Suppressor macrophage treated with lipopolysaccharide for 1 hour (primary cell): Measurements from ENCODE around the gene PLCB1.

Experiments
- DNase-seq, 3 donors: peaks; one replicate each; pipeline ENCODE4 v3.0.0-alpha.2; 2020 to 2022

The PLCB1 gene

GRCh38 chr20:8515810-8516435 lies 383.9 kb downstream of the PLCB1 start:
- no peak for DNase-seq

DNA sequence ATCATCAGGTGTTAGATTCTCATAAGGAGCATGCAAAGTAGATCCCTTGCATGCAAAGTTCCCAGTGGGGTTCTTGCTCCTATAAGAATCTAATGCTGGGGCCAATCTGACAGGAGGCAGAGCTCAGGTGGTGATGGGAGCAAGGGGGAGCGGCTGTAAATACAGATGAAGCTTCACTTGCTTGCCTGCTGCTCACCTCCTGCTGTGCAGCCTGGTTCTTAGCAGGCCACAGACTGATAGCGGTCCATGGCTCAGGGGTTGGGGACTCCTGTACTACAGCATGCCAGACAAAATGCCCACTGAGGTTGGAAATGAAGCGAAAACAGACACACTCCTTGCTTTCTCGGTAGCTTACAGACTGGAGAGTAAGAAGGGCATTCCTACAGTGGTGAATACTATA lies 386.8 kb downstream of the PLCB1 start:
- no peak for DNase-seq

DNA sequence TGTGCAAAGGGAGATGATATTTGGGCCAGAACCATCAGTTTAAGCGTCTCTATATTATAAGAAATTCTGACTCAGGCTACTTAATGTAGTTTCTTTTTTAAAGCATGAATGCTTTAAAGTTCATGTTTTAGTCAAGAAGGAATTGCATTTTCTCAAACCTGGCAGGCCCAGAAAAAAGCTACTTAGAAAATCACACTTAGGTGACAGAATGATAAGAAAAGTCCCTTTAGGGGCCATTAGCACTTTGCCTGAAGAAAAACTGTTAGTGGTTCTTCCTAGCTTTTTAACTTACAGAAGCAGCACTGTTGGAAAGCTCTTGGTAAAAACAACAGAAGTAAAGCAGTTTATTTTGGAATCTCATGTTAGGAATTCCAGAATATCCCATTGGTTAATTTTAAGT lies 387.8 kb downstream of the PLCB1 start:
- no peak for DNase-seq

GRCh38 chr20:8522168-8522567 lies 390.1 kb downstream of the PLCB1 start:
- no peak for DNase-seq

GRCh38 chr20:8523684-8524083 lies 391.6 kb downstream of the PLCB1 start:
- DNase-seq = peak; percentile 44 to 60 (median 56)

DNA sequence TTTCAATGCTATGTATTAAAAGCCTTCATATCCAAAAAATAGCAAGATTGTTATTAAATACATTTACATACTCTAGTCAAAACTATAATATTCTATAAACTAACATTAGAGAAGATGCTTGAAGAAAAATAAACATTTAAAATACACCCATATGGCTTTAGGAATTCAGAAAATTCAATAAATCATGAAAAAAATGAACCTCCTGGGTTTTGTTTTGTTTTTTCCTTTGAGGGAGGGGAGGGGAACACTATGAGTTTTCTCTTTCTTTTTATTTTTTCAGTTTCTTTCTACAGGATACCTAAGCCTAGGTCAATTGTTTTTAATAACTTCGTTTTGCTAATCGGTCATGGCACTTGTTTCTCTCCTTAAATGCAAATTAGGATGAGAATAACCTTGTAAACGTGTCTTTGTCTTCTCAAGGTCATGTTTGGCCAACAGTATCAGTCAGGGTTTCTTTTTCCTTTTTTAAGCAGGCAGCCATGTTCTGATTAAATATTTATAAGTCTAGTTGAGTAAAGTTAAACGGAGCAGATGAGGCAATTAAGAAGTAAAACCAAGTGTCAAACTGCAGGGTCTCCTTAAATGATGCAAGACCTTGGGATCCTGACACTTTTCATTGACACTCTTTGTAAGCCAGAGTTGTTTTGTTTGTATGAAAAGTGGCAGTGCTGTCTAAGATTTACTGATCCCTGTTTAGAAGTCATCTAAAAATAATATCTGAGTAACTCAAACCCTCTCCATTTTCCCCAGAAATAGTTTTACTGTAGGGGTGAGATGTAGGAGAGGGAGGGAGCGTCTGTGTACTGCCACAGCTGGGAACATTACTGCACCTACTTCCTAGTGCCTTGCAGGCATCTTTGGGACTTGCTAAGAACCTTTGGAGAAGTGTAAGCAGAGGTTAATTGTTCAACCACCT lies 392.3 kb downstream of the PLCB1 start:
- DNase-seq = no peak

- no peak for DNase-seq
These were observed 392.9 kb downstream of the PLCB1 start for GRCh38 chr20:8525017-8525343.

DNA sequence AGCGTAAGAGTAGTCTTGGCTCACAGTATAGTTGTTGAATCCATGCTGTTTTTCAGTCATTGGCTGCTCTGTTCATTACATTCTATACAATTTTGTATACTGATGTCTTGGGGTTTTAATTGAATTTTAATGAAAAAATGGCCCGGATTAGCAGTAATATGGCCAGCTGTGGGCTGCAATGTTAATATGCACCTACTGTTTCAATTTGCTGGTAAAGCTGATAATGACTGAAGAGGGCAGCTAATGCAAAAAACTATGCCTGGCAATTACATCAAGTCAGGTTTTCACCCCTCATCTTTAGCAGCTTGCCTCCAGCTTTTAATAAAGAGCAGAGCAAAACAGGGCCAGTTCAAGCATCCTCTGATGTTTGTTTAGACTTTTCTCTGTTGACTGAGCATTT lies 394.5 kb downstream of the PLCB1 start:
- no peak for DNase-seq

DNA sequence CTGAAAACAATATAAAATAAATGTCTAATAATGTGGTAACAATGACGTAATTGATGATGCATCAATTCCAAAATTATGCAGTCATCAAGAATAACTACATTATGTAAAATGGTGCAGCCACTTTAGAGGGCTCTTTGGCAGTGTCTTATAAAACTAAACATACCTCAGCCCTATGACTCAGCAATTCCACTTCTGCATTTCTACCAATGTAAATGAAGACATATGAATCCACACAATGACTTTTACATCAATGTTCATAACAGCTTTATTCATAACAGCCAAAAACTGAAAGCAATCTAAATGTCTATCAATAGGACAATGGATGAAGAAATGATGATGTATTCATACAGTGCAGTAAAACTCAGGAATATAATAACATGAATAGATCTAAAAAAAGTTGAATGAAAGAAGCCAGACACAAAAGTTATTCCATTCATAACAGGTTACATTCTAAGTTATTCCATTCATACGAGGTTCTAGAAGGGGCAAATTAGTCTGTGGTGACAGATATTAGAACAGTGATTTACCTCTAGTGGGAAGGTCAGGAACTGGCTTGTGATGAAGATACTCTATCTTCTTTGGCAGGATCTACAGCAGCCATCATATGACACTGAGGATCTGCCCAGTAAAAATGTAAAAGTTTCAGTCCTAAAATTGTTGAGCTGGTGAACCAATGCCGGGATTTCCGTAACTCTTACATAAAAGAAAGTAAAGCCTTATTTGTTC lies 396.1 kb downstream of the PLCB1 start:
- peak; percentile 79 to 91 (median 87) for DNase-seq

- no peak for DNase-seq
These were observed 398.0 kb downstream of the PLCB1 start for GRCh38 chr20:8530022-8530421.

DNA sequence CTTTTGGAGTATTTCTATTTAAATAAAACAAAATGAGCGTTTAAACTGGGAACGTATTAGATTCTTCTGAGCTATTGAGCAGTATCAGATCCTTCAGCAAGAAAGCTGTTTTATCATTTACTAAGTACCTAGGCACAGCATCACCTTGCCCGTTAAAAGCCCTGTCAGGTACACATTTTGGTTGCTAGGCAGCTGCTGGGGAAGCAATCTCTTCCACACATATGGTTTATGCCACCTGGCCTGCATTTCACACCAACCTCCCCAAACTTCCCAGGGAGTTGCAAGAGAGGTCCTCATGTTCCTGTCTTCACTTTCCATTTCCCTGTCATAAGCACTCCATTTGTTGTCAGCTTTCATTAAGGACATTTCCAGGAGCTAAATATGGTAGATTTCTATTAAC lies 400.1 kb downstream of the PLCB1 start:
- no peak for DNase-seq

DNA sequence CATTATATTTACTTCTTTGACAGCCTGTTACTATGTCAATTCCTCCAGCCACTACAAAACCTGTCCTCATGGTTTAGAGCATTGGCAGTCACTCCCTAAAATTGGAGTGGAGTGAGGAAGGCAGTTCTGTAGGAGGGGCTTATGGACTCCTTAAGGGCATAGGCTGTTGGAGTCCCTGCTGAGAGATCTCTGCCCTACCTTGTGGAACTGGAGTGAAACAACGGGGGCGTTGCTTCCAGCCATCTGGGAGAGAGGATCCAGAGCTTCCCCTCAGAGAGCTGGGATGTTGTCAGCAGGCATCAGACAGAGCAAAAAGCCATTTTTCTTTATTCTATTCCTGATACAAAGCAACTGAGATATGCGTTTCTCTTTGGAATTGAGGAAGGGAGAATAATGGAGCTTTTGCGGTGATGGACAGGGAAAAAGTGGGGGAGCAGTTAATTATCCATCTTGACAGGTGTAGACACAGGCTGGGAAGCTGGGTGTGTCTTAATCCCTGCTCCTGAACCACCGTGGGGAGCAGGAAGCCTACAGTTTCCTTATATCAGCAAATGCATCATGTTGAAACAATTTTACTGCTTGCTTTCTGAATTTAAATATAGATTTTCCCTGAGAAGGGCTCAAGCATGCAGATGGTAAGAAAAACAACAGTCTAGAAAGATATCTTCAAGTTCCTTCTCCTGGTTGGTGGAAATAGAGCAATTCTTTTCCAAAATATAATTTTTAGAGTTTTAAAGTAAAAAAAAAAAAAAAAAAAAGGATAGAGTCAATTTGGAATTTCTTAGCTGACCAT lies 402.5 kb downstream of the PLCB1 start:
- no peak for DNase-seq

DNA sequence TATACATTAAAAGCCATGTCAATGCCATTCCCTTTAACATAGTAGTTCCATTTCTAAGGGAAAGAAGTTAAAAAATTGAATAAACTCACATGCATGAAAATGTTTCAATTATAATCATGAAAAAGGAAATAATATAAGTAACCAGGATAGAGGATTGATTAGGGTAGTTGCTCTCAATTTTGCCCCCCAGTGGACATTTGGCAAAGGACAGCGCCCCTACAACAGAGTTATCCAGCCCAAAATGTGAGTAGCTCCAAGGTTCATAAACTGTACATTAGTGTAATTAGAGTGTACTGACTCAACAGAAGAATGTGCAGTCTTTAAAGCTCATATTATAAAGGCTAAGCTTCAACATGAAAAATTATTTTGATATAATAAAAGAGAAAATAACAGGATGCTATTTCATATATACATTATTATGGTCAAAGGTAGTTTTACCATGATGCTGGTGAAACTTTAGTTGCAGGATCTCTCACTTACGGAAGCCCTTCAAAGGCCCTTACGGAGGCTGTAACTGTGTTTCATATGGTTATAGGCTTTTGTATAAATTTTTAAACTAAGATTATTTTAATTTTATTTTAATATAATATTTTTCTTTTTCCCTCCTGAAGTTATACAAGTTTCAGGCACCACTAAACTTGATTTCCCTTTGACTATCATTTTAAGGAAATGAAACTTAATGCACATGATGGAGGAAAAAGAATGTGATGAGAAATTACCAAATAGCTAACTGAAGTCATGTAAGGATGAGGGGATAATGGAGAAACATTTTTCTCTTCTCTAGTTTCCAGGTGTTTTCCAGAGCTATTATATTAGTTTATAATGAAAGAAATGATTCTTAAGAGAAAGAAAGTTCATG lies 403.6 kb downstream of the PLCB1 start:
- peak; percentile 44 to 66 (median 65) for DNase-seq

DNA sequence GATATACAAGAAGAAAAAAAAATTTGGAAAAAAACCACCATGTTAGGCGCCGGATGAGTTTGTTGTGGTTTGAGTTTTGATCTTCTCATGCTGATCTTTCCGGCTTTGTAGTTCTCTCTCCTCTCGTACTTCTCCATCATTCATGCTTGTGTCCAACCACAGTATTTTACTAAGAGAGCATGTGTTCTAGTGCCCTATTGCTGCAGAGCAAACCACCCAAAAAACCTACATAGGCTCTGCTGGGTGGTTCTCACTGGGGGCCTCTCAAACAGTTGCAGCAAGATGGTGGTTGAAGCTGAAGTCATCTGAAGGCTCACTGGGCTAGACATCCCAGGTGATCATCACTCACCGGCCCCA lies 404.2 kb downstream of the PLCB1 start:
- no peak for DNase-seq

GRCh38 chr20:8540466-8540865 lies 408.4 kb downstream of the PLCB1 start:
- no peak for DNase-seq

DNA sequence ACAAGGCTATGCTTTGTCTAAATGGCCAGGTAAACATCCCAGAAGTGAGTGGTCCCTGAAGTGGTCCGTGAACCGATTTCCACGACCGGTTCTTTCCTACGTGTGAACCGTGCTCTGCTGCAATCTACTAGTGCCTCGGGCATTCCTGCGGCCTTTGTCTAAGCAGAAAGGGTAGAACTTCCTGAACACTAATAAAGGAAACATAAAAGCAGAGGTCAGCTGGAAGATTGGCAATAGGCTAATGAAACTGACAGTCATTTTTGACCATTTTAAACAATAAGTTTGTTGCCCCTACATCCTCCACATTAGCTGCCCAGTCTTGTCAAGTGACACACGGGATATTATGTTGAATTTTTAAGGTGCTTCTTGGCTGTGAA lies 410.0 kb downstream of the PLCB1 start:
- no peak for DNase-seq

- no peak for DNase-seq
These were observed 413.1 kb downstream of the PLCB1 start for GRCh38 chr20:8545212-8545611.

GRCh38 chr20:8547035-8547650 lies 415.1 kb downstream of the PLCB1 start:
- DNase-seq = peak; percentile 84 to 89 (median 88)

GRCh38 chr20:8547968-8548588 lies 416.0 kb downstream of the PLCB1 start:
- no peak for DNase-seq

- DNase-seq = no peak
These were observed 417.1 kb downstream of the PLCB1 start for GRCh38 chr20:8549192-8549591.

GRCh38 chr20:8557711-8558110 lies 425.6 kb downstream of the PLCB1 start:
- no peak for DNase-seq
